Mammary epithelial cell (primary cell): Measurements from ENCODE around the gene INPP5A.

Source experiments
- CTCF ChIP-seq, 2 donors: IDR thresholded peaks in 1 of 2; conservative IDR thresholded peaks in 1 of 2; 2 replicates each; pipeline ENCODE4 v1.5.1; 2011 to 2012; ENCODE audit warnings: inconsistent platforms in 2 of 2, low read length in 2 of 2, mild to moderate bottlenecking in 2 of 2, control low read depth in 1 of 2, low read depth in 1 of 2; ENCODE audit not compliant: insufficient read depth in 1 of 2; ENCODE audit errors: extremely low read depth in 1 of 2
- EZH2 ChIP-seq: IDR thresholded peaks from 2 replicates; pipeline ENCODE4 v1.6.1; 2012; ENCODE audit warnings: low read length, inconsistent platforms, borderline replicate concordance

GRCh38 chr10:132802694-132803320 lies 265.2 kb downstream of the INPP5A start:
- TF ChIP-seq EZH2 = no peak
- no peak for TF ChIP-seq CTCF (conservative IDR thresholded peaks at IDR 0.05 in 1 of 2, IDR thresholded peaks at IDR 0.05 in 1 of 2; ENCODE audit: extremely low read depth in 1 of 2, insufficient read depth in 1 of 2, low read depth in 1 of 2, low read length in 2 of 2)
